Parathyroid adenoma (tissue), 2 donors: ENCODE data around the gene ANXA1.

Experiments used
- H2AFZ ChIP-seq: fragments of 300-600 bp; sonication (generic); one replicate; pipeline ENCODE4 v1.7.0; 2017; ENCODE audit warnings: antibody characterized with exemption, mild to moderate bottlenecking
- H3K27ac ChIP-seq: fragments of 300-600 bp; sonication (generic); one replicate; pipeline ENCODE4 v1.7.0; 2017
- H3K27me3 ChIP-seq: fragments of 300-600 bp; sonication (generic); one replicate; pipeline ENCODE4 v1.7.0; 2017; ENCODE audit warnings: low read length; ENCODE audit not compliant: control insufficient read depth, insufficient read depth
- H3K36me3 ChIP-seq: fragments of 300-600 bp; sonication (generic); one replicate; pipeline ENCODE4 v1.7.0; 2017; ENCODE audit warnings: low read length; ENCODE audit not compliant: control insufficient read depth, insufficient read depth
- H3K4me1 ChIP-seq: fragments of 300-600 bp; sonication (generic); one replicate; pipeline ENCODE4 v1.7.0; 2017; ENCODE audit warnings: control low read depth
- H3K4me2 ChIP-seq: fragments of 300-600 bp; sonication (generic); one replicate; pipeline ENCODE4 v1.7.0; 2017; ENCODE audit warnings: low read length
- H3K4me3 ChIP-seq: fragments of 300-600 bp; sonication (generic); one replicate; pipeline ENCODE4 v1.7.0; 2017; ENCODE audit warnings: low read depth, low read length
- H3K79me2 ChIP-seq: fragments of 300-600 bp; sonication (generic); one replicate; pipeline ENCODE4 v1.7.0; 2017; ENCODE audit warnings: control low read depth
- H3K9ac ChIP-seq: fragments of 300-600 bp; sonication (generic); one replicate; pipeline ENCODE4 v1.7.0; 2017; ENCODE audit warnings: mild to moderate bottlenecking
- H3K9me3 ChIP-seq: fragments of 300-600 bp; sonication (generic); one replicate; pipeline ENCODE4 v1.7.0; 2017; ENCODE audit warnings: low read length; ENCODE audit not compliant: control insufficient read depth
- CTCF ChIP-seq: fragments of 300-600 bp; sonication (generic); IDR thresholded peaks from one replicate; pipeline ENCODE4 v1.7.0; 2017; ENCODE audit warnings: antibody characterized with exemption, mild to moderate bottlenecking
- donor health status: primary hyperparathyroidism.

Gene ANXA1

GRCh38 chr9:73168298-73168934 lies 16.8 kb downstream of the ANXA1 start:
- Histone ChIP-seq H3K4me3 (no peak overlapping the region), H3K9me3 (no peaks in the 10 kb centered on the region), H3K27ac (no peak overlapping the region), H2AFZ (no peak overlapping the region), H3K4me2 (no peak overlapping the region), H3K79me2 (no peaks in the 10 kb centered on the region), H3K9ac (no peak overlapping the region), H3K27me3 (no peaks in the 10 kb centered on the region), H3K36me3 (no peaks in the 10 kb centered on the region), H3K4me1 (no peaks in the 10 kb centered on the region)
- no peak for TF ChIP-seq CTCF

- H3K4me1 ChIP-seq, result no peaks in the 10 kb centered on the region
These were observed 18.7 kb downstream of the ANXA1 start for GRCh38 chr9:73170185-73170957.

GRCh38 chr9:73172901-73173215 lies 21.2 kb downstream of the ANXA1 start:
- no peaks in the 10 kb centered on the region for H3K79me2 ChIP-seq
- H3K36me3 ChIP-seq, result no peaks in the 10 kb centered on the region
- H3K4me2 ChIP-seq, result no peak overlapping the region
- no peaks in the 10 kb centered on the region for H3K27me3 ChIP-seq
- no peaks in the 10 kb centered on the region for H3K4me1 ChIP-seq
- no peak overlapping the region for H3K27ac ChIP-seq
- TF ChIP-seq CTCF, result no peak
- H3K9me3 ChIP-seq, result no peaks in the 10 kb centered on the region
- no peak overlapping the region for H2AFZ ChIP-seq
- no peak overlapping the region for H3K4me3 ChIP-seq
- H3K9ac ChIP-seq, result no peak overlapping the region

More at GRCh38 chr9:73170185-73170957, 18.7 kb downstream of the ANXA1 start:
- Histone ChIP-seq H3K27ac (no peak overlapping the region), H3K36me3 (no peaks in the 10 kb centered on the region), H3K4me3 (no peak overlapping the region), H3K79me2 (no peaks in the 10 kb centered on the region), H3K4me2 (no peak overlapping the region), H3K9ac (no peak overlapping the region), H3K9me3 (no peaks in the 10 kb centered on the region), H2AFZ (no peak overlapping the region), H3K27me3 (no peaks in the 10 kb centered on the region)
- no peak for TF ChIP-seq CTCF

GRCh38 chr9:73173557-73174329 lies 22.1 kb downstream of the ANXA1 start:
- H3K36me3 ChIP-seq, result no peaks in the 10 kb centered on the region
- no peak overlapping the region for H3K4me3 ChIP-seq
- H3K79me2 ChIP-seq, result no peaks in the 10 kb centered on the region
- no peak for TF ChIP-seq CTCF
- no peak overlapping the region for H3K9ac ChIP-seq
- H3K27ac ChIP-seq, result no peak overlapping the region
- H2AFZ ChIP-seq, result no peak overlapping the region
- no peaks in the 10 kb centered on the region for H3K4me1 ChIP-seq
- H3K27me3 ChIP-seq, result no peaks in the 10 kb centered on the region
- no peaks in the 10 kb centered on the region for H3K9me3 ChIP-seq
- H3K4me2 ChIP-seq, result no peak overlapping the region
